ENCODE measurements around the gene MED22.
"Not testable (repeated sequence)": the region's sequence is repeated elsewhere in the genome, so short reads cannot be mapped to it uniquely, and the experiment has no call there.

MED22 gene

GRCh38 chr9:133347985-133348717 lies at the start of gene MED22, which contains the start of gene RPL7A:
Gene MED22, minus strand, starts transcription at chr9:133348131. Its CDS starts 1,469 bp downstream, at chr9:133346662.
Gene RPL7A, plus strand, starts transcription at chr9:133348218. Its CDS starts 26 bp downstream, at chr9:133348244.
- no peaks in the 10 kb centered on the region for H3K27me3 ChIP-seq (replicated peaks; ENCODE audit: control insufficient read depth, insufficient read depth, low read length)
- DNase-seq (ENCODE audit: low read depth): peak; percentile 98
- peaks cover 34% of the 10 kb centered on the region for H3K4me1 ChIP-seq (ENCODE audit: control insufficient read depth, insufficient read depth, low read length)
- H3K36me3 ChIP-seq (ENCODE audit: control insufficient read depth, insufficient read depth, low read length, severe bottlenecking): peaks cover 59% of the 10 kb centered on the region
- peak within 1 kb of the TSS; percentile 99 for H3K9ac ChIP-seq (ENCODE audit: low read length)
- peak within 1 kb of the TSS; percentile 98 for H3K4me3 ChIP-seq (ENCODE audit: low read length)
- no peaks in the 10 kb centered on the region for H3K9me3 ChIP-seq (ENCODE audit: control insufficient read depth, low read length)

GRCh38 chr9:133397370-133397769 lies 49.4 kb upstream of the MED22 start:
- H3K9me3 ChIP-seq (ENCODE audit: control insufficient read depth, low read length): no peaks in the 10 kb centered on the region
- H3K36me3 ChIP-seq (ENCODE audit: control insufficient read depth, insufficient read depth, low read length, severe bottlenecking): no peaks in the 10 kb centered on the region
- H3K4me1 ChIP-seq (ENCODE audit: control insufficient read depth, insufficient read depth, low read length): no peaks in the 10 kb centered on the region
- DNase-seq (ENCODE audit: low read depth): no peak
- no peak overlapping the region for H3K9ac ChIP-seq (ENCODE audit: low read length)
- H3K4me3 ChIP-seq (ENCODE audit: low read length): no peak overlapping the region
- H3K27me3 ChIP-seq (replicated peaks; ENCODE audit: control insufficient read depth, insufficient read depth, low read length): peaks cover 43% of the 10 kb centered on the region

- H3K9me3 ChIP-seq (ENCODE audit: control insufficient read depth, low read length): no peaks in the 10 kb centered on the region
- no peak overlapping the region for H3K4me3 ChIP-seq (ENCODE audit: low read length)
- no peak for DNase-seq (ENCODE audit: low read depth)
- H3K27me3 ChIP-seq (replicated peaks; ENCODE audit: control insufficient read depth, insufficient read depth, low read length): peaks cover 43% of the 10 kb centered on the region
- no peaks in the 10 kb centered on the region for H3K36me3 ChIP-seq (ENCODE audit: control insufficient read depth, insufficient read depth, low read length, severe bottlenecking)
- H3K4me1 ChIP-seq (ENCODE audit: control insufficient read depth, insufficient read depth, low read length): no peaks in the 10 kb centered on the region
- H3K9ac ChIP-seq (ENCODE audit: low read length): no peak overlapping the region
Measured at GRCh38 chr9:133396952-133397351, 49.0 kb upstream of the MED22 start.

GRCh38 chr9:133394687-133395271 lies 46.8 kb upstream of the MED22 start:
- H3K4me1 ChIP-seq (ENCODE audit: control insufficient read depth, insufficient read depth, low read length): no peaks in the 10 kb centered on the region
- peaks cover 49% of the 10 kb centered on the region for H3K27me3 ChIP-seq (replicated peaks; ENCODE audit: control insufficient read depth, insufficient read depth, low read length)
- H3K9ac ChIP-seq (ENCODE audit: low read length): no peak overlapping the region
- no peak for DNase-seq (ENCODE audit: low read depth)
- no peaks in the 10 kb centered on the region for H3K9me3 ChIP-seq (ENCODE audit: control insufficient read depth, low read length)
- H3K36me3 ChIP-seq (ENCODE audit: control insufficient read depth, insufficient read depth, low read length, severe bottlenecking): no peaks in the 10 kb centered on the region
- no peak overlapping the region for H3K4me3 ChIP-seq (ENCODE audit: low read length)

- no peaks in the 10 kb centered on the region for H3K36me3 ChIP-seq (ENCODE audit: control insufficient read depth, insufficient read depth, low read length, severe bottlenecking)
- H3K4me3 ChIP-seq (ENCODE audit: low read length): no peak overlapping the region
- peaks cover 49% of the 10 kb centered on the region for H3K27me3 ChIP-seq (replicated peaks; ENCODE audit: control insufficient read depth, insufficient read depth, low read length)
- H3K4me1 ChIP-seq (ENCODE audit: control insufficient read depth, insufficient read depth, low read length): no peaks in the 10 kb centered on the region
- H3K9me3 ChIP-seq (ENCODE audit: control insufficient read depth, low read length): no peaks in the 10 kb centered on the region
- no peak overlapping the region for H3K9ac ChIP-seq (ENCODE audit: low read length)
- DNase-seq (ENCODE audit: low read depth): no peak
Measured at GRCh38 chr9:133393399-133393798, 45.5 kb upstream of the MED22 start.

GRCh38 chr9:133392308-133392707 lies 44.4 kb upstream of the MED22 start:
- H3K9ac ChIP-seq (ENCODE audit: low read length): not testable (repeated sequence)

GRCh38 chr9:133391449-133391848 lies 43.5 kb upstream of the MED22 start:
- H3K27me3 ChIP-seq (replicated peaks; ENCODE audit: control insufficient read depth, insufficient read depth, low read length): peaks cover 35% of the 10 kb centered on the region
- H3K9me3 ChIP-seq (ENCODE audit: control insufficient read depth, low read length); DNase-seq (ENCODE audit: low read depth); H3K4me3 ChIP-seq (ENCODE audit: low read length); H3K4me1 ChIP-seq (ENCODE audit: control insufficient read depth, insufficient read depth, low read length); H3K9ac ChIP-seq (ENCODE audit: low read length); H3K36me3 ChIP-seq (ENCODE audit: control insufficient read depth, insufficient read depth, low read length, severe bottlenecking): not testable (repeated sequence)

More at GRCh38 chr9:133392308-133392707, 44.4 kb upstream of the MED22 start:
- H3K4me1 ChIP-seq (ENCODE audit: control insufficient read depth, insufficient read depth, low read length); H3K4me3 ChIP-seq (ENCODE audit: low read length); H3K36me3 ChIP-seq (ENCODE audit: control insufficient read depth, insufficient read depth, low read length, severe bottlenecking); DNase-seq (ENCODE audit: low read depth); H3K9me3 ChIP-seq (ENCODE audit: control insufficient read depth, low read length): not testable (repeated sequence)
- H3K27me3 ChIP-seq (replicated peaks; ENCODE audit: control insufficient read depth, insufficient read depth, low read length): peaks cover 42% of the 10 kb centered on the region

- no peak overlapping the region for H3K9ac ChIP-seq (ENCODE audit: low read length)
- H3K36me3 ChIP-seq (ENCODE audit: control insufficient read depth, insufficient read depth, low read length, severe bottlenecking): no peaks in the 10 kb centered on the region
- no peaks in the 10 kb centered on the region for H3K4me1 ChIP-seq (ENCODE audit: control insufficient read depth, insufficient read depth, low read length)
- DNase-seq (ENCODE audit: low read depth): no peak
- H3K27me3 ChIP-seq (replicated peaks; ENCODE audit: control insufficient read depth, insufficient read depth, low read length): peaks cover 28% of the 10 kb centered on the region
- H3K4me3 ChIP-seq (ENCODE audit: low read length): no peak overlapping the region
- no peaks in the 10 kb centered on the region for H3K9me3 ChIP-seq (ENCODE audit: control insufficient read depth, low read length)
Measured at GRCh38 chr9:133390713-133391112, 42.8 kb upstream of the MED22 start.

GRCh38 chr9:133389562-133389961 lies 41.6 kb upstream of the MED22 start:
- H3K36me3 ChIP-seq (ENCODE audit: control insufficient read depth, insufficient read depth, low read length, severe bottlenecking): no peaks in the 10 kb centered on the region
- peaks cover 16% of the 10 kb centered on the region for H3K27me3 ChIP-seq (replicated peaks; ENCODE audit: control insufficient read depth, insufficient read depth, low read length)
- H3K9me3 ChIP-seq (ENCODE audit: control insufficient read depth, low read length): no peaks in the 10 kb centered on the region
- H3K4me3 ChIP-seq (ENCODE audit: low read length): no peak overlapping the region
- H3K4me1 ChIP-seq (ENCODE audit: control insufficient read depth, insufficient read depth, low read length): no peaks in the 10 kb centered on the region
- H3K9ac ChIP-seq (ENCODE audit: low read length): no peak overlapping the region
- DNase-seq (ENCODE audit: low read depth): no peak

GRCh38 chr9:133389025-133389557 lies 41.2 kb upstream of the MED22 start:
- Histone ChIP-seq H3K9me3 (ENCODE audit: control insufficient read depth, low read length) (no peaks in the 10 kb centered on the region), H3K9ac (ENCODE audit: low read length) (no peak overlapping the region), H3K36me3 (ENCODE audit: control insufficient read depth, insufficient read depth, low read length, severe bottlenecking) (no peaks in the 10 kb centered on the region), H3K4me3 (ENCODE audit: low read length) (no peak overlapping the region), H3K27me3 (replicated peaks; ENCODE audit: control insufficient read depth, insufficient read depth, low read length) (peaks cover 12% of the 10 kb centered on the region), H3K4me1 (ENCODE audit: control insufficient read depth, insufficient read depth, low read length) (no peaks in the 10 kb centered on the region)
- no peak for DNase-seq (ENCODE audit: low read depth)

GRCh38 chr9:133387680-133388079 lies 39.7 kb upstream of the MED22 start:
- no peak for DNase-seq (ENCODE audit: low read depth)
- H3K9me3 ChIP-seq (ENCODE audit: control insufficient read depth, low read length): no peaks in the 10 kb centered on the region
- no peak overlapping the region for H3K9ac ChIP-seq (ENCODE audit: low read length)
- no peaks in the 10 kb centered on the region for H3K4me1 ChIP-seq (ENCODE audit: control insufficient read depth, insufficient read depth, low read length)
- no peaks in the 10 kb centered on the region for H3K36me3 ChIP-seq (ENCODE audit: control insufficient read depth, insufficient read depth, low read length, severe bottlenecking)
- no peak overlapping the region for H3K4me3 ChIP-seq (ENCODE audit: low read length)
- peaks cover 6% of the 10 kb centered on the region for H3K27me3 ChIP-seq (replicated peaks; ENCODE audit: control insufficient read depth, insufficient read depth, low read length)

Data from adipocyte (in vitro differentiated cells).